Prostate gland (tissue), 2 donors: Measurements from ENCODE around the gene SPACDR.

ENCODE experiments used
- CTCF ChIP-seq, 4 experiments: fragments of 200-600 bp in 2 of 4; fragments of 450-650 bp in 2 of 4; sonication (generic) in 2 of 4; IDR thresholded peaks; 1 replicate in 3 of 4; 2 replicates in 1 of 4; pipeline ENCODE4 v1.5.1; 2016 to 2019; ENCODE audit warnings: antibody characterized with exemption in 4 of 4, mild to moderate bottlenecking in 2 of 4, moderate library complexity in 2 of 4
- POLR2AphosphoS5 ChIP-seq: sonication (generic); formaldehyde crosslinking; IDR thresholded peaks from one replicate; pipeline ENCODE4 v1.6.1; 2017; ENCODE audit warnings: antibody characterized with exemption

DNA sequence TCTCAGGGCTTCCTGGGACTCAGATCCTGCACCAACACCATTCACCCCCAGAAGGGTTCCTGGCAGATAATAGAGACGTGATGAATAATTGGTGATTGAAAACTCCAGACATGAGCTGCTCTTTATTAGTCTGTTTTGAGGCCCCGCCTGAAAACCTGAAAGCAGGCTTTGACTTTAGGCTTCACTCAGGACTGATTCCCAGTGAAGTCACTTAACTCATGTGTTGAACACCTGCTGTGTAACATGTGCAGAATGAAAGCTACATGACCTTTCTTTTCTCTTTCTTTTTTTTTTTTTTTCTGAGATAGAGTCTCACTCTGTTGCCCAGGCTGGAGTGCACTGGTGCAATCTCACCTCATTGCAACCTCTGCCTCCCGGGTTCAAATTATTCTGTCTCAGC lies 8.9 kb downstream of the SPACDR start:
- TF ChIP-seq CTCF (IDR thresholded peaks at IDR 0.05) (no peak), POLR2AphosphoS5 (no peak)
